K562 (cell line): Measurements from ENCODE around the gene SAE1. TPM values are rescaled to one million over a fixed set of nuclear protein-coding genes. Genes with fewer than 3 reads are reported as not detected.
A peak's percentile ranks its signal among the peaks of the same experiment; 100 is the strongest.

Experiments
- ATAC-seq: fragments of 200-7000 bp; cut with Tn5 transposase; 3 replicates; pipeline ENCODE4 v1.9.1; 2020; ENCODE audit warnings: moderate library complexity
- BruUV-seq: library from RNA; stranded (reverse); fragments of 400-500 nt; replicated peaks from 2 replicates; lab custom pipeline; 2021; lab: Mats Ljungman, UMichigan
- CTCF ChIA-PET: fragments of 300-600 bp; formaldehyde crosslinking; extraction: SDS; loops from one replicate; lab custom pipeline; 2021; ENCODE audit warnings: low intra/inter-chr PET ratio; lab: Yijun Ruan, JAX
- POLR2A ChIA-PET: fragments of 300-600, 350-650 bp; sonication (Branson Sonifier 250); formaldehyde crosslinking; extraction: SDS; loops from one replicate; lab custom pipeline; 2021; ENCODE audit warnings: antibody characterized with exemption, inconsistent platforms; lab: Yijun Ruan, JAX
- DNase-seq, 4 experiments: peaks; one replicate each; pipeline versions ENCODE4 v3.0.0 to v3.0.0-alpha.2; 2011 to 2018; ENCODE audit warnings: low spot score in 3 of 4, mixed read lengths in 3 of 4; ENCODE audit errors: extremely low read depth in 1 of 4
- FAIRE-seq: peaks from 2 replicates; lab custom pipeline; 2011; peaks lifted over from hg19 to GRCh38; lab: Jason Lieb, UNC
- H2AFZ ChIP-seq: 2 replicates; pipeline ENCODE4 v1.6.0; 2011; ENCODE audit warnings: low read depth, low read length, control low read depth, inconsistent platforms
- H3K27ac ChIP-seq: fragments of 200-600 bp; 3 replicates; pipeline ENCODE4 v1.8.0; 2011; ENCODE audit warnings: low read depth, mild to moderate bottlenecking, control low read depth, inconsistent platforms, low read length, moderate library complexity, mixed read lengths; ENCODE audit errors: extremely low read depth
- H3K27me3 ChIP-seq, 2 experiments: fragments of 300-600 bp in 1 of 2; 2 replicates in 1 of 2; 3 replicates in 1 of 2; pipeline versions ENCODE4 v1.6.0 to v1.8.0; 2011; ENCODE audit warnings: inconsistent platforms in 2 of 2, low read length in 2 of 2, mild to moderate bottlenecking in 1 of 2, mixed read lengths in 1 of 2, moderate library complexity in 1 of 2; ENCODE audit not compliant: control insufficient read depth in 2 of 2, insufficient read depth in 2 of 2
- H3K36me3 ChIP-seq: fragments of 300-600 bp; 3 replicates; pipeline ENCODE4 v1.8.0; 2011; ENCODE audit warnings: mild to moderate bottlenecking, low read length, inconsistent platforms; ENCODE audit not compliant: control insufficient read depth, insufficient read depth
- H3K4me1 ChIP-seq, 2 experiments: fragments of 200-600 bp in 1 of 2; replicated peaks in 1 of 2; 2 replicates in 1 of 2; 3 replicates in 1 of 2; pipeline versions ENCODE4 v1.5.1 to v1.8.0; 2011; ENCODE audit warnings: inconsistent platforms in 2 of 2, low read length in 2 of 2, mild to moderate bottlenecking in 1 of 2, mixed read lengths in 1 of 2, moderate library complexity in 1 of 2; ENCODE audit not compliant: control insufficient read depth in 2 of 2, insufficient read depth in 2 of 2
- H3K4me2 ChIP-seq: 2 replicates; pipeline ENCODE4 v1.6.1; 2011; ENCODE audit warnings: low read length, control low read depth, inconsistent platforms, mixed read lengths; ENCODE audit not compliant: insufficient read depth
- H3K4me3 ChIP-seq: fragments of 200-600 bp; sonication (generic), shearing (Covaris generic); 2 replicates; pipeline ENCODE4 v1.5.1; 2016; ENCODE audit warnings: control low read depth, inconsistent platforms
- H3K79me2 ChIP-seq: fragments of 200-600 bp; 3 replicates; pipeline ENCODE4 v1.8.0; 2011; ENCODE audit warnings: low read length, inconsistent platforms; ENCODE audit not compliant: control insufficient read depth, insufficient read depth
- H3K9ac ChIP-seq, 2 experiments: 2 replicates each; pipeline versions ENCODE4 v1.6.0 to v1.6.1; 2011; ENCODE audit warnings: low read depth in 2 of 2, low read length in 2 of 2, control low read depth in 1 of 2, inconsistent platforms in 1 of 2, mild to moderate bottlenecking in 1 of 2, mixed read lengths in 1 of 2; ENCODE audit not compliant: insufficient read depth in 1 of 2
- H3K9me1 ChIP-seq: one replicate; pipeline ENCODE4 v1.6.0; 2011; ENCODE audit warnings: inconsistent platforms, mild to moderate bottlenecking, low read length, moderate library complexity; ENCODE audit not compliant: control insufficient read depth, insufficient read depth
- H3K9me3 ChIP-seq: replicated peaks from 2 replicates; pipeline ENCODE4 v1.5.1; 2011; ENCODE audit warnings: low read depth, low read length, inconsistent platforms; ENCODE audit not compliant: control insufficient read depth, insufficient read depth
- H4K20me1 ChIP-seq: replicated peaks from 2 replicates; pipeline ENCODE4 v1.6.1; 2011; ENCODE audit warnings: low read length, inconsistent platforms, mixed read lengths; ENCODE audit not compliant: control insufficient read depth, insufficient read depth
- BRD9 ChIP-seq: fragments of 450-650 bp; IDR thresholded peaks from 2 replicates; pipeline ENCODE4 v1.6.1; 2018; ENCODE audit warnings: low read depth; ENCODE audit not compliant: partially characterized antibody
- CBFA2T3 ChIP-seq: fragments of 450-650 bp; IDR thresholded peaks from 2 replicates; pipeline ENCODE4 v1.6.1; 2017
- CCAR2 ChIP-seq: fragments of 200-400 bp; formaldehyde crosslinking; IDR thresholded peaks from 2 replicates; pipeline ENCODE4 v1.6.1; 2017; ENCODE audit warnings: mild to moderate bottlenecking, low read depth, low read length
- HLTF ChIP-seq: fragments of 450-650 bp; IDR thresholded peaks from 2 replicates; pipeline ENCODE4 v1.6.1; 2016
- NCOA4 ChIP-seq: fragments of 450-650 bp; IDR thresholded peaks from 2 replicates; pipeline ENCODE4 v1.6.1; 2018; ENCODE audit warnings: mild to moderate bottlenecking; ENCODE audit not compliant: partially characterized antibody
- SFPQ ChIP-seq: fragments of 200-400 bp; formaldehyde crosslinking; IDR thresholded peaks from 2 replicates; pipeline ENCODE4 v1.6.1; 2017; ENCODE audit warnings: mild to moderate bottlenecking, low read depth, low read length, moderate library complexity
- USF2 ChIP-seq: sonication (generic); formaldehyde crosslinking; IDR thresholded peaks from 2 replicates; pipeline ENCODE4 v1.5.0; 2020; ENCODE audit warnings: missing genetic modification reagents
- ZNF121 ChIP-seq: sonication (generic); formaldehyde crosslinking; conservative IDR thresholded peaks from 2 replicates; pipeline ENCODE4 v1.8.0; 2022; ENCODE audit warnings: missing genetic modification reagents
- ZNF184 ChIP-seq: sonication (generic); formaldehyde crosslinking; IDR thresholded peaks from 2 replicates; pipeline ENCODE4 v1.5.0; 2020; ENCODE audit warnings: missing genetic modification reagents
- ZNF444 ChIP-seq: fragments of 250-450 bp; sonication (Bioruptor Pico); IDR thresholded peaks from 2 replicates; pipeline ENCODE4 v1.4.0; 2020; ENCODE audit warnings: mild to moderate bottlenecking, moderate library complexity
- ZNF740 ChIP-seq, 3 experiments: fragments of 200-800 bp in 1 of 3; sonication (Bioruptor generic) in 1 of 3; sonication (generic) in 1 of 3; formaldehyde crosslinking in 1 of 3; IDR thresholded peaks; 2 replicates each; pipeline versions ENCODE4 v1.6.1 to v1.8.0; 2016 to 2022; ENCODE audit warnings: mild to moderate bottlenecking in 2 of 3, missing compliant biosample characterization in 2 of 3, missing genetic modification characterization in 2 of 3, missing genetic modification reagents in 1 of 3
- ZZZ3 ChIP-seq: fragments of 450-650 bp; IDR thresholded peaks from 2 replicates; pipeline ENCODE4 v1.6.1; 2016; ENCODE audit warnings: antibody characterized with exemption, mild to moderate bottlenecking, moderate library complexity
- WGBS: fragments of 100-300 bp; shearing (Covaris generic); methylation state at CpG from one replicate; pipeline ENCODE4 v1.1.6; 2016; ENCODE audit warnings: low coverage, mixed read lengths; ENCODE audit not compliant: insufficient coverage; ENCODE audit errors: missing lambda C conversion rate; 5-methylcytosine and 5-hydroxymethylcytosine counted together
- in situ Hi-C: fragments of 300-500 bp; cut with MboI; formaldehyde crosslinking; loops from 4 replicates; pipeline ENCODE4 v1.15.0; 2018; ENCODE audit warnings: inconsistent platforms, mixed read lengths
- intact Hi-C: fragments of 100-400 bp; cut with micrococcal nuclease; formaldehyde crosslinking; loops from 2 replicates; pipeline ENCODE4 v1.14.2; 2022
- polyA plus RNA-seq, 8 experiments: library from polyadenylated mRNA; depleted of rRNA in 4 of 8; stranded (reverse) in 5 of 8; unstranded in 3 of 8; fragments of >200 nt; fragmentation: Nextera tagmentation in 2 of 8; fragmentation: Illumina TruSeq in 1 of 8; extraction: Ambion mirVana in 2 of 8; extraction: Trizol in 1 of 8; gene quantifications; 2 replicates each; pipeline versions ENCODE4 v1.2.1 to v1.2.3, GENCODE V29; 2011 to 2014; ENCODE audit warnings: inconsistent platforms in 1 of 8, missing spikeins in 1 of 8
- total RNA-seq, 7 experiments: library from RNA; depleted of rRNA in 6 of 7; stranded (reverse); fragments of >200 nt in 6 of 7; fragmentation: Illumina TruSeq in 2 of 7; extraction: Trizol in 2 of 7; gene quantifications; 2 replicates each; pipeline versions ENCODE4 v1.2.1 to v1.2.3, GENCODE V29; 2011 to 2021; ENCODE audit warnings: low replicate concordance in 1 of 7
- TF ChIP-seq, protein P1 (sequence below): fragments of 450-650 bp; formaldehyde crosslinking; IDR thresholded peaks from 2 replicates; pipeline ENCODE4 v1.4.0; 2020; ENCODE audit warnings: mild to moderate bottlenecking, mixed read lengths

Gene SAE1
- total and polyA plus RNA-seq, 9 of the 15 experiments (the other 6 are each of a cell fraction or from before 2014, with no cell fraction given) = 82.8 to 299 (median 217) TPM

DNA sequence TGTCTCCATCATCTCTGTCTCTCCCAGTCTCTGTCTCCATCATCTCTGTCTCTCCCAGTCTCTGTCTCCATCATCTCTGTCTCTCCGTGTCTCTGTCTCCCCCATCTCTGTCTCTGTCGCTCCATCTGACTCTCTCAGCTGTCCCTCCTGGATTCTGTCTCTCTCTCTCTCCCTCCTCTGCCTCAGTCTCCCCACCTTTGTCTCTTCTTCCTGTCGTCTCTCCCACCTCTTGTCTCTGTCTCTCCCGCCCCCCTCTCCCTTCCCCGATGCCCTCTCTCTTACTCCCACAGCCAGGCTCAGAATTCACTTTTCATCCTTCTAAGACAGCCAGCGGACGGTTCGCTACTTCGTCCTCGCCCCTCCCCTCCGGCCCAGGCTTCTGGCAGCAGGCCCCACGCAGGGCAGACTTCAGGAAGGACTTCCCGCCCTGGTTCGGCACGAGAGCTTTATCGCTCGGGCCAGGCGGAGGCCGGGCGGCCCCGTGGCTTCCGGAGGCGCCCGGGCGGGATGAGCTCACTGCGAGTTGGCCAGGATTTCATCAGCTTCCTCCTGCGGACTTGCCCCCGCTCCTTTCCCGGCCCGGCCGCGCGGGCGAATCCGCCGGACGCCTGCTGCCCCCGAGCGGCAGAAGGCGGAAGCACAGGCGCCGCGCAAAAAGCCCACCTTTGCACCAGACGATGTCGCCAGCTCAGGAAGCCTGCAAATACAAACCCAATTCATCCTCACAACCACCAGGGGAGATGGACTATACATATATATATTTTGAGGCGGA is 113.3 kb downstream of the SAE1 start:
- WGBS = under 1% methylated on average over 34 of the region's 46 CpGs
- peak; percentile 83 for ATAC-seq
- TF ChIP-seq BRD9 (peak; percentile 87), ZNF121 (CRISPR knock-in tag) (no peak), SFPQ (no peak), ZNF444 (CRISPR knock-in tag) (no peak), NCOA4 (peak; percentile 88), CBFA2T3 (peak; percentile 93), HLTF (peak; percentile 97), ZNF184 (no peak), ZNF740 (CRISPR knock-in tag; IDR thresholded peaks at IDR 0.05) (peak; percentile 78), ZNF740 (tag; IDR thresholded peaks at IDR 0.05) (no peak; a peak in 1 of 4 replicates), CCAR2 (no peak), ZZZ3 (no peak), USF2 (no peak)
- TF ChIP-seq, protein P1, sequence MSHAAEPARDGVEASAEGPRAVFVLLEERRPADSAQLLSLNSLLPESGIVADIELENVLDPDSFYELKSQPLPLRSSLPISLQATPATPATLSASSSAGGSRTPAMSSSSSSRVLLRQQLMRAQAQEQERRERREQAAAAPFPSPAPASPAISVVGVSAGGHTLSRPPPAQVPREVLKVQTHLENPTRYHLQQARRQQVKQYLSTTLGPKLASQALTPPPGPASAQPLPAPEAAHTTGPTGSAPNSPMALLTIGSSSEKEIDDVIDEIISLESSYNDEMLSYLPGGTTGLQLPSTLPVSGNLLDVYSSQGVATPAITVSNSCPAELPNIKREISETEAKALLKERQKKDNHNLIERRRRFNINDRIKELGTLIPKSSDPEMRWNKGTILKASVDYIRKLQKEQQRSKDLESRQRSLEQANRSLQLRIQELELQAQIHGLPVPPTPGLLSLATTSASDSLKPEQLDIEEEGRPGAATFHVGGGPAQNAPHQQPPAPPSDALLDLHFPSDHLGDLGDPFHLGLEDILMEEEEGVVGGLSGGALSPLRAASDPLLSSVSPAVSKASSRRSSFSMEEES (CRISPR knock-in tag) = no peak

More for the DNA sequence above, 113.3 kb downstream of the SAE1 start:
- peak; percentile 87 to 98 (median 90) for DNase-seq
- no peaks in the 10 kb centered on the region for H3K27me3 ChIP-seq
- no peaks in the 10 kb centered on the region for H3K9me1 ChIP-seq
- ChIA-PET CTCF (interaction anchor here (0.5 to 2.0 kb wide), 9 partner anchors 11 to 179 kb away, joined by 3 to 20 read pairs (median 4); partner anchors contain the start of gene CCDC9), POLR2A (interaction anchor here (0.6 to 5.2 kb wide), 29 partner anchors 9 to 458 kb away, joined by 3 to 112 read pairs (median 5); partner anchors contain the start of genes CCDC9, INAFM1, SAE1 and ZC3H4)
- peak; percentile 82 for FAIRE-seq
- H3K36me3 ChIP-seq = no peaks in the 10 kb centered on the region
- no TSS peak for BruUV-seq
- H4K20me1 ChIP-seq = no peaks in the 10 kb centered on the region
- H3K4me1 ChIP-seq = peaks cover 35 to 50% of the 10 kb centered on the region in 2 experiments
- intact Hi-C loops = loop anchor here (1.0 to 10.0 kb wide), 7 partner anchors 17 to 379 kb away; partner anchors contain the start of genes ARHGAP35 and SAE1
- peak overlapping the region; percentile 78 to 88; a peak in 3 of 4 replicates for H3K9ac ChIP-seq
- peak overlapping the region; percentile 93 for H3K4me2 ChIP-seq
- H3K27ac ChIP-seq = peak overlapping the region; percentile 97
- H3K4me3 ChIP-seq = peak overlapping the region; percentile 44
- no peaks in the 10 kb centered on the region; the same call in 1 of the 2 replicates for H3K9me3 ChIP-seq
- H3K79me2 ChIP-seq = no peaks in the 10 kb centered on the region; the same call in 2 of the 3 replicates
- in situ Hi-C loops = loop anchor here (10.0 kb wide), 1 partner anchor 389 kb away; the partner anchor contains the start of gene AP2S1
- peak overlapping the region; percentile 88 for H2AFZ ChIP-seq
